HG03280 (cell line): Measurements from ENCODE around the gene WDFY3.
"Not testable (repeated sequence)": the region's sequence is repeated elsewhere in the genome, so short reads cannot be mapped to it uniquely, and the experiment has no call there.

Experiments
- ATAC-seq: cut with Tn5 transposase; IDR thresholded peaks from one replicate; pipeline ENCODE4 v1.9.1; 2021; ENCODE audit warnings: mild to moderate bottlenecking, moderate library complexity; ENCODE audit not compliant: unreplicated experiment

The WDFY3 gene

GRCh38 chr4:84730375-84730774 lies 236.1 kb downstream of the WDFY3 start:
- no peak for ATAC-seq

- ATAC-seq: no peak
Observed at GRCh38 chr4:84727491-84727890, 239.0 kb downstream of the WDFY3 start.

DNA sequence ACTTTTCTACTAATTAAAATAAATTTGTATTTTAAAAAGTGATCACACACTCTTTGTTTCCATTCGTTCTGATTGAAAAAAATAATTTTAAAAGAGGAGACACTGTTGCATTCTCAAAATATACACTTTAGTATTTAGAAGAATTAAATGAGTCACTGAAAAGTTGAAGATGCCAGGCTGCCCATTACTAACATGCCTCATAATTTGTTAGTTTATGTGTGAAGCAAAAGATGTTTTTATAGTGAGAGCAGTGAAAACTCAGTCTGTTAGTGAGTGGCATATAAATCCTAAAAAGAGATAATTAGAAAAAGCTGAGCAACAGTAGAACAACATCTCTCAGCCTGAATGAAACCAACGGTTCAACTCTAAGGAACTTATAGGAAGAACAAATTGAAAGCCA lies 240.1 kb downstream of the WDFY3 start:
- ATAC-seq: no peak

GRCh38 chr4:84722720-84723119 lies 243.8 kb downstream of the WDFY3 start:
- ATAC-seq: no peak

DNA sequence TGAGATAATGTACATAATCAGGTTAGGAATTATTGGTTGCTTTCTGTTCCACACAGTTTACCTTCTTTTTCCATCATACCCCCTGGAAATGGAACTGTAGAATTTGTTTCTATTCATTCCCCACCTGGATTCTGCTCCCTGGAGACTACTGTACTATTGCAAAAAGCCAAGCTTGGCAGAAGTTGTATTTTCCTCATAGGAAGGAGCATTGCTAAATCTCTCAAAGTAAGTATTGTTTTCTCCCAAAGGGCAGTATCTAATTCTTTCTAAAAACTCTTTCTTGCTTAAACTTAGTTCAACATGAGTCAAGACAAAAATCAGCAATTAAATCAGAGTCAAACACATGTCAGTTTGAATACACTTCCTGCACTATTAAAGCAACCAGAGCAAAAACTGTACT lies 247.4 kb downstream of the WDFY3 start:
- ATAC-seq: no peak

DNA sequence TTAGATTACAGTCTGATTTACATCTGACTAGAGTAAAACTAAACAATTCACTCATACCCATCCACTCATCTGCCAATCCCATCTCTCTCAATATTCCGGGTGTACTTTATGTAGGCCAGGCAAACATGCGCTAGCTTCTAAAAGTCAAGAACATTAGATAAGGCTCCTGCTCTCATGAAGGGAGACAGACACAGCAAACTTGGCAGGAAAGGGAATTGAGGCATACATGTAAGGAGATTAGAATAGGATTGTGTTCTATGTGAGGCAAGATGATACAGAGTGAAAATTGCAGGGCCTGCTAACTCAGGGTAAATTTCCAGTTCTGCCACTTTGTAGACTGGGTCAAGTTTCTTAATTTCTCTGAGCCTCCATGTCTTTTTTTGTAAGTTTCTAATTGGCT lies 247.8 kb downstream of the WDFY3 start:
- ATAC-seq: no peak

- no peak for ATAC-seq
Observed at GRCh38 chr4:84710548-84710947, 255.9 kb downstream of the WDFY3 start.

DNA sequence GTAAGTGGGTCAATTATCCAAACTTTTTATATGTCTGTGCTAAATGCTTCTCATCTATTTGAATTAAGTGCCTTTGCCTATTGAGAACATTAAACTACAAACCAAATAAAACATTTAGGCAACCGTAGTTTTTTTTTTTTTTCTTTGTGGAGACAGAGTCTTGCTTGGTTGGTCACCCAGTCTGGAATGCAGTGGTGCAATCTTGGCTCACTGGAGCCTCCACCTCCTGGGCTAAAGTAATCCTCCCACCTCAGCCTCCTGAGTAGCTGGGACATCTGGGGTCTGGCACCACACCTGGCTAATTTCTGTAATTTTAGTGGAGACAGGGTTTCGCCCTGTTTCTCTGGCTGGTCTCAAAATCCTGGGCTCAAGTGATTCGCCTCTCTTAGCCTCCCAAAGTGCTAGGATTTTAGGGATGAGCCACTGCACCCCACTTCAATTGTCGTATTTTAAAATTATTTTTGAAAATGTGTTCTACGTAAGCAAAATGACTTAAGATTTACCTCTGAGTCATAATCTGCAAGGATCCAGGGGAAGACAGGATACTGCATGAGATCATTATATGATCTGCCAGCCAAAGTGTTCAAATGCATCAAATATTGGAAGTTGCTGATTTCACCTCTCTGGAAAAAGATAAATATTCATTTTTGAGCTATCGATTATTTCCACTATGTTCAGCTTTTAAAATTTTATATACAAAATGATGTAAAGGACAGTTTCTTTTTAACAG lies 257.9 kb downstream of the WDFY3 start:
- no peak for ATAC-seq

DNA sequence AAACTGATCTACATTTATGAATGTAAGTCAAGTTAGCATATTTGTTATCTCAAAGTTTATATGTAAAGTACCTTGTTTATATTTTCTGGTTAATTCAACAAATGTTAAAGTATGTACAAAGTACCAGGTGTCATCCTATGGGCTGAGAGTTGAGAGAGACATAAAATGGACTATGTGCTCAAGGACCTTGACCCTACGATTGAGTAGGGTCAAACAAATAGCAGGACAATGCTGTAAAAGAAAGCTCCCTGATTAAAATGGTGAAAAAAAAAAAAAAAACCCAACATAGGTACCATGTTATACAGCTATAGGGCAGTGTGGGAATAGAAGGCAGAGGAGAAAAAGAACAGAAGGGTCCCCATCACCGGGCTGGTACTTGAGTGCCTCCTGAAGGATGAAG lies 260.2 kb downstream of the WDFY3 start:
- no peak for ATAC-seq

DNA sequence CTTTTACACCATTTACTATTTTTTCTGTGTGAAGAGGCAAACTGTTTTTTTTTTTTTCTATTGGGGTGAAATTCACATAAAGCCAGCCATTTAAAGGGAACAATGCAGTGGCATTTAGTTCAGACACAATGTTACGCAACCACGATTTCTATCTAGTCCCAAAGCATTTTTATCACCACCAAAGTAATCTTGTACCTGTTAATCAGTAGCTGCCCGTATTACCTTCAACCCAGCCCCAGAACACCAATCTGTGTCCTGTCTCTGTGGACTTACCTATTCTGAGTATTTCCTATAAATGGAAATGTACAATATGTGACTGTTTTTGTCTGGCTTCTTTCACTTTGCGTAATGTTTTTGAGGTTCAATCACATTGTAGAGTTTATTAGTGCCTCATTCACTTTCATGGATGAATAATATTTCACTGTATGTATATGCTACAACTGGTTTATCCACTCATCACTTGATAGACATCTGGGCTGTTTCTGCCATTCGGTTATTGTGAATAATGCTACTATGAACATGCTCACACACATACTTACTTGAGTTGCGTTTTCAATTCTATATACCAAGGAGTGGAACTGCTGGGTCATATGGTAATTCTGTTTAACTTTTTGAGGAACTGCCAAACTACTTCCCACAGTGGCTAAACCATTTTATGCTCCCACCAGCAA lies 267.4 kb downstream of the WDFY3 start:
- no peak for ATAC-seq

- no peak for ATAC-seq
Observed at GRCh38 chr4:84697615-84698201, 268.8 kb downstream of the WDFY3 start.

DNA sequence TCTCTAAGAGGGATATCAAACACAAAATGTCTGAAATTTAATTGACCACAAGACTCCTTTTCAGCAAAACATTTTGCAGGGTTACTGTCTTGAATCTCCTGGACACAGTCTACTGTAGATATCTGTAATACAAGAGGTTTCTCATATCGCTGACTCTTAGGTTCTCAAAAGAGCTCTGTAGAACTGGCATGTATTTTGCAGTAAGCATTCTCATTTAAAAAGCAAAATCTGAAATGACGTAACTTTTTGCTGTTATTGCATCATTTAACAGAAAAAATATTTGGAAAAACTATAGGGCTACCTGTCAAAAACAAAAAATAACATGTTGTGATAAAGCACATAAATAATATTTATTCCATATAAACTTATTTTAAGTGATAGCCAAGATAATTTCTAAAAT lies 269.3 kb downstream of the WDFY3 start:
- ATAC-seq: no peak

DNA sequence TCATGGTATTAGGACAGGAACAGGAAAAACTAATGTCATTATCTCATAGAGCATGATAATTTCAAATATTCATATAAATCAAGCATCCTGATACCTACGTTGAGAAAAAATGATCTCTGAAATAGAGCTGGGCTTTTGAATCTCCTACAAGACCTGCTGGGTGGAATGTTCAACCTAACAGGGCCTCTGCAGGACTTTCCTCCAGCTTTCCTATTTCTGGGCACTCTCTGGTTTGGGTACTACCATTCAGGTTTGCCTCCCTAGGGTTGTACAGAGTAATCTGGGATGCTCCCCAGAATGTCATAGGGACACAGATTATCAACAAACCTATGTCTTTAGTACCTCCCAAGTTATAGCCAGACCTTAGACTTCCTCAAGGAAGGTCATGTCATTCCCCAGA lies 274.7 kb downstream of the WDFY3 start:
- no peak for ATAC-seq

GRCh38 chr4:84691170-84691691 lies 275.3 kb downstream of the WDFY3 start:
- ATAC-seq: no peak

- no peak for ATAC-seq
Observed at GRCh38 chr4:84690481-84690880, 276.0 kb downstream of the WDFY3 start.

GRCh38 chr4:84689197-84689596 lies 277.3 kb downstream of the WDFY3 start:
- no peak for ATAC-seq

- ATAC-seq: no peak
Observed at GRCh38 chr4:84688605-84689004, 277.9 kb downstream of the WDFY3 start.

- no peak for ATAC-seq
Observed at GRCh38 chr4:84685105-84685504, 281.4 kb downstream of the WDFY3 start.

DNA sequence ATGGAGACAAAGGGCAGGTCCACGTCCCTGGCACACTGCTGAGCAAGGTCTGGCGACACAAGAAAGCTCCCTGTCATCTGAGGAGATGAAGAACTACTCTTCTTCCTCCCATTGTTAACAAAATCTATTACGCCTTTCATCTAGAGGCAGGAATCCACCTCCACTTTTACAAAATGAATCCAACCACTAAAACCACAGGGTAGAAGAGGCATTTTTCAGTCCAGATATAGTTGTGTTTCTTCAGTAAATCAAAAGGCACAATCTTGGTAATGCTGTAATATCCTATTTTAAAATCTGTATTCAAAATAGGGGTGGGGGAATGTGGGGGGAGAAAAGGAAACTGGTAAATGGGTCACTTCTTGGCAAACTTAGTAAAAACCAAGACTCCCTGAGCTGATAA lies 282.1 kb downstream of the WDFY3 start:
- ATAC-seq: no peak

- ATAC-seq: no peak
Observed at GRCh38 chr4:84683064-84683850, 283.2 kb downstream of the WDFY3 start.

DNA sequence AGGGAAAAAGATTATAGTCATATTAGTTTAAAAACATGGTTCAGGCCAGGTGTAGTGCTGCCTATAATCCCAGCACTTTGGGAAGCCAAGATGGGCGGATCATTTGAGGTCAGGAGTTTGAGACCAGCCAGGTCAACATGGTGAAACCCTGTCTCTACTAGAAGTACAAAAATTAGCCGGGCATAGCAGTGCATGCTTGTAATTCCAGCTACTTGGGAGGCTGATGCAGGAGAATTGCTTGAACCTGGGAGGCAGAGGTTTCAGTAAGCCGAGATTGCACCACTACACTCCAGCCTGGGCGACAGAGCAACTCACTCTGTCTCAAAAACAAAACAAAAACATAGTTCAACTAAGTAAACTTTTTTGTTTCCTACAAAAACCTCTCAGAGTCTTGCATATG lies 283.8 kb downstream of the WDFY3 start:
- not testable (repeated sequence) for ATAC-seq
